ENCODE results near the gene CCDC126.
"Not testable (repeated sequence)": the region's sequence is repeated elsewhere in the genome, so short reads cannot be mapped to it uniquely, and the experiment has no call there.

CCDC126 gene, protein sequence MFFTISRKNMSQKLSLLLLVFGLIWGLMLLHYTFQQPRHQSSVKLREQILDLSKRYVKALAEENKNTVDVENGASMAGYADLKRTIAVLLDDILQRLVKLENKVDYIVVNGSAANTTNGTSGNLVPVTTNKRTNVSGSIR

DNA sequence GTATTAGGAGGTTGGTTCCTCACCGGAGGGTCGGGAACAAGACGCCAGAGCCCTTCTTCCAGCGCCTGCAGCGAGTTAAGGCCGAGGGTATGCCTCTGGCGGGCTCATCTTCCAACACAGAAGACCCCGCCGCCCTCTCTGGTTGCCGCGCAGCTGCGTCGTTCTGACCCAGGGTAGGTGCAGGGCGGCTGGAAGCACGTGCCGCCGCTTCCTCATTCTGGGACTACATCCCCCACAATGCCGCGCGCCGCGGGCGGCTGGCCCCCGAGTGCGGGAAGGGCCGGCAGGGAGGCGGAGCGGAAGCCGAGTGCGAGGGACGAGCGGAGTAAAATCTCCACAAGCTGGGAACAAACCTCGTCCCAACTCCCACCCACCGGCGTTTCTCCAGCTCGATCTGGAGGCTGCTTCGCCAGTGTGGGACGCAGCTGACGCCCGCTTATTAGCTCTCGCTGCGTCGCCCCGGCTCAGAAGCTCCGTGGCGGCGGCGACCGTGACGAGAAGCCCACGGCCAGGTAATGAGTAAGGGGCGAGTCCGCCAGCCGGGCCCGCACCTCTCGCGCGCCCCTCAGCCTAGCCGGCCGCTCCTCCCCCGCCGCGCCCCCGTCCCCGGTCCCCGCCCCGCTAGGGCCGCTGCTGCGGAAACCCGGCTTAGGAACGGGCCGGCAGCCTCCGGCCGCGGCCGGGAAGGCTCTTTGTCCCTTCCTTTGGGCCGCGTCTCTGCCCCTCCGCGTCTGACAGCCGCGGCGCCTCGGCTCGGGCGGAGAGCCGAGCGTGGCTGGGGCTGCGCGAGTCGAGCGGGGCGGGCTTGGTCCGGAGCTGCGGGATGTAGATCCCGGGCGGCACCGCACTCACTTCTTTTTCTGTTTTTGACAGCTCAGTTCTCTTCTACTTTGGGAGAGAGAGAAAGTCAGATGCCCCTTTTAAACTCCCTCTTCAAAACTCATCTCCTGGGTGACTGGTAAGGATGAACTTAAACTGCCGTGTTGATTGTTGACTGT is at the start of gene CCDC126:
CCDC126 (plus strand) TSS at position 289 of the 998 bp plus-strand sequence. CDS start 13,934 bp downstream, outside the sequence.
- peak; percentile 97 for DNase-seq (ENCODE audit: low spot score)

GRCh38 chr7:23547662-23548061 is 49.5 kb upstream of the CCDC126 start:
- no peak for DNase-seq (ENCODE audit: low spot score)

GRCh38 chr7:23558303-23558702 is 38.9 kb upstream of the CCDC126 start:
- no peak for DNase-seq (ENCODE audit: low spot score)

GRCh38 chr7:23570592-23571200 is 26.5 kb upstream of the CCDC126 start:
- peak; percentile 81 for DNase-seq (ENCODE audit: low spot score)

- not testable (repeated sequence) for DNase-seq (ENCODE audit: low spot score)
These were observed 15.2 kb upstream of the CCDC126 start for GRCh38 chr7:23581975-23582374.

DNA sequence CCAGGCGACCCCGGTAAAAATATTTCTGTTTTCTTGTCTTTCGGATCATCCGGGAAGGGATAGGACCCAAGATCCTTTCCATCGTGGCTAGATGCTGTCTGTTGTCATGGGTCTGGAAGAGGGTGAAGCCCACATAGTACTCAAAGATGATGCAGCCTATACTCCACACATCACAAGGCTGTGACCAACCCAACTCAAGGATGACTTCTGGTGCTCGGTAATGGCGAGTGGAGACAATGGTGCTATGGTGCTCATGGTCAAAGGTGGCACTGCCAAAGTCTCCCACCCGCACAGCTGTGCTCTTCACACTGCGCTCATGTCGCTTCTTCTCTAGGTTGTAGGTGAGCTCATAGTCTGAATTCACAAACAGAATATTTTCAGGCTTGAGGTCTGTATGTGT is 11.9 kb upstream of the CCDC126 start:
- not testable (repeated sequence) for DNase-seq (ENCODE audit: low spot score)

GRCh38 chr7:23586159-23586558 is 11.0 kb upstream of the CCDC126 start:
- no peak for DNase-seq (ENCODE audit: low spot score)

GRCh38 chr7:23590529-23590928 is 6.7 kb upstream of the CCDC126 start:
- DNase-seq (ENCODE audit: low spot score), result no peak

DNA sequence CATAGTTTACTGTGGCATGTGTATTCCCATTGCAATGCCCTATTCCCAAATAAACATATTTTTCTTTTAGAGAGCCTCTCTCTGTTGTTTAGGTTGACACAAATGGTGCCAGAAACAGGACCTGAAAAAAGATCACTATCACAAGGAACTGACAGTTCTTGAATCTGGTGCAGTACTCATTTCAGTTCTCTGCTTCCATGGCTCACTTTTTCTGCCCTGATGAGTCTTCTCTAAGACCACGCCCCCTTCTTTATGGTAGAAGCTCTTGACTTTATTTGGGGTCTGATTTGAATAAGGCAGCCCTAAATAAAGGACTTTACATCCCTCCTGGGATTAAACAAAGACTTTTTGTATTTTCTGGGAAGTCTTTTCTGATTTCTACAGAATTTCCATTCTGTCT is 3.5 kb upstream of the CCDC126 start:
- DNase-seq (ENCODE audit: low spot score), result no peak

- no peak for DNase-seq (ENCODE audit: low spot score)
These were observed 2.1 kb upstream of the CCDC126 start for GRCh38 chr7:23594879-23595604.

DNA sequence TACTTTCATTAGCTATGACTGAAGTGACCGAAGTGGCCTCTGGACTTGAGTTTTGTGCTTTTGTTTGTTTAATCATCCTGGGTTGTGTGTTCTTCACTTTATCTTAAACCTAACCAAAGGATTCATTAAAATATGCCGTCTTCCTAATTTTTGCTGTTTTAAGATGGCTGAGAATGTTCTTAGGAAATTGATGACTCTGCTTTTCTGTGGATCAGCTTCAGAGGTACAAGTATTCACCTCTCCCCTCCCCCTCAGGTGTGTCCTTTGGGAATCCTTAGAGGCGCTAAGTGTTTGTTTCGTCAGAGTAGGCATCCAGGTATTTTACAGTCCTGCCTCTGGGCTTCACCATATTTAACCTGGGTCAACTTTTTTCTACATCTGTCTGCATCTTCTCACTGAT is 1.1 kb downstream of the CCDC126 start:
- no peak for DNase-seq (ENCODE audit: low spot score)

DNA sequence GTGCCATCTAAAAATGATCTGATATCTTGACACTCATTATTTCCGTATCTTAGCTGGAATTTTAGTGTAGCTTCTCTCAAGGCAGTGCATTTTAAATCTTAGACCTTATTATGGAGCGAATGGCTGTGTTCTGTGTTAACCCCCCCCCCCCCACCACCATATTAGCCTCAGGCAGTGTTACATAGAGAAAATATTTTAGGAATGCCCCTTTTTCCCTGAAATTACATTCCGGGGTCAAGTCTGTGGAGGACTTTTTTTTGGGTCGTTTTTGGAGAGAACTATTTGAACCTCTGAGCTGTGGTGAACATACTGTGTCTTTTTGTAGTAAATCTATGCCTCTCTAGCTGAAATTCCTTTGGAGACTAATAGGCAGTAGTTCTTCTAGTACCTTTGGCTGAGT is 3.1 kb downstream of the CCDC126 start:
- no peak for DNase-seq (ENCODE audit: low spot score)

DNA sequence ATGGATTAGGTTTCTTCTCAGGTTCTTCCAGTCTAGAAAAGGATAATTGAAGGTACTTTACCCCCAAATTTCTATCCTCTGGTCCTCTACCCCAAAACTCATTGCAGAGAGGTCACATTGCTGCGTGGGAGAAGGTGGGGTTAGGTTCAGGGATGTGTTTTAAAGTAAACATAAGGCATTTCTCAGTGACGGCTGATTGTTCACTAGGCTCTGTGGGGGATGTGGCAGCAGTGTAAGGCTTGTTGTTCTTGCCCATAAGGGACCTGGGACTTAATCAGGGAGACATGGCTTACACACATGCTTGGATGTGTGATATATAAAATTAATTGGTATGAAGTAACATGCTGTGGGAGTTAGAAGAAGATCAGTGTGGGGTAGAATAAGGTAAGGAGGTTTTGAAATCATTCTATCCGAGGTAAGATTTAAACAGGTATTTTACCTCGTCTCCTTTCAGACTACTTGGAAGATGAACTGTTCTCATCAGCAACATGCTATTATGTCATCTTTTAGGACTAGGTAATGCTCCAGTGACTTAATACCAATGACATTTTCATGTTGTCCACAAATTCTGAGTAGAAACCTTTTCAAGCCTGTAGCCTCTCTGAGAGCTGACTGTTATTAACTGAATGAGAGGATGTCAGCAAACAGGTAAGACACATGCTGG is 6.6 kb downstream of the CCDC126 start:
- DNase-seq (ENCODE audit: low spot score), result no peak

DNA sequence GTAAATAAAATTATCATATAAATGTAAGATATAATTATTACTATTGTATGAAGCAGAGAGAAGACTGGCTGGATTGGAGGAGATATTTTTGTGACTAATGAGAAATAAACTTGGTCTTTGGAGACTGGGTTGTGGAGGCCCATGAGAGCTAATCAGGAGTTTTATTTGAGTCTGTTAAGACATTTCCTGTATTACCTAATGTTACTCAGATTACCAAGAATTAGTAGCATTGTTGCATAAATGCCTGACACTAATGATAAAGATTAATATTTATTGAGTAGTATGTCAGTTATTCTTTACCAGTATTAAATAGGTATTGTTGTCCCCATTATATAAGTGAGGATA is 7.1 kb downstream of the CCDC126 start:
- DNase-seq (ENCODE audit: low spot score), result no peak

- no peak for DNase-seq (ENCODE audit: low spot score)
These were observed 9.9 kb downstream of the CCDC126 start for GRCh38 chr7:23607130-23607529.

- no peak for DNase-seq (ENCODE audit: low spot score)
These were observed 10.7 kb downstream of the CCDC126 start for GRCh38 chr7:23607866-23608265.

DNA sequence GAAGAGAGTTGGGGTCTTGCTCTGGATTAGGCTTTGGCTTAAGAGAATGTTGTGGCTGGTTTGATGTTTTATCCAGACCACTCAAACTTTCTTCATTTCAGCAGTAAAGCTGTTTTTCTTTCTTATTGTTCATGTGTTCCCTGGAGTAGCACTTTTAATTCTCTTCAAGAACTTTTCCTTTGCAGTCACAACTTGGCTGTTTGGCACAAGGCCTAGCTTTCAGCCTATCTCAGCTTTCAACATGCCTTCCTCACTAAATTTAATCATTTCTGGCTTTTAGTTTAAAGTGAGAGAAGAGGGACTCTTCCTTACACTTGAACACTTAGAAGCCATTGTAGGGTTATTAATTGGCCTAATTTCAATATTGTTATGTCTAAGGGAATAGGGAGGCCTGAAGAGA is 18.1 kb downstream of the CCDC126 start:
- no peak for DNase-seq (ENCODE audit: low spot score)

- DNase-seq (ENCODE audit: low spot score), result no peak
These were observed 19.4 kb downstream of the CCDC126 start for GRCh38 chr7:23616593-23616992.

DNA sequence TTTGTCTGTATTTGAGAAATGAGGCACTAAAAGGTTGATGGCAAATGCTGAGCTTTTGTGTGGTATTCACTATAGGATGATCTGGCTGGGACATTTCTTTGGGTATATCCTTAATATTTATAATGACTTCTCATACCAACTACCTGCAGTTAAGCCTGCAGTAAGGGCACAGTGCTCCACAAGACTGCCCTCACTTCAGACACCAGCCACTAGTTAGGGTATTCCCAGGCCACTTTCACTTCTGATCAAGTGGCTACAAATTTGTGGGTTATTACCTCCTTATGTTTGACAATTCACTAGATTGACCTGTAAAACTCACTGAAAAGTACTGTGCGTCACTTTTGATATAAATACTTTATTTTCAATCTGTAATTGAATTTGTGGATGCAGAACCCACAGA is 20.3 kb downstream of the CCDC126 start:
- DNase-seq (ENCODE audit: low spot score), result no peak

DNA sequence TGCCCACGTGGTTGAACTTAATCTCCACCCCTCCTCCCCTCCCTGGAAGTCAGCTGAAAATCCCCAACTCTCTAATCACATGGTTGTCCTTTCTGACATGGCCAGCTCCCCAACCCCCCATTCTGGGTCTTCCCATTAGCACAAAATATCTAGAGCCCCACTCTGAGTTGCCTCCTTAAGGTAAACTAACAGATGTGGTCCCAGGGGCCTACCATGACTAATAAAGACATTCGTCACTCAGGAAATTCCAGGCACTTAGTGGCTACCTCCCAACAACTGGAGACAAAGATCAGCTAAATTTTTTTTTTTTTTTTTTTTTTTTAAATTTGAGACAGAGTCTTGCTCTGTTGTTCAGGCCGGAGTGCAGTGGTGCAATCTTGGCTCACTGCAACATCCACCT is 21.1 kb downstream of the CCDC126 start:
- no peak for DNase-seq (ENCODE audit: low spot score)

DNA sequence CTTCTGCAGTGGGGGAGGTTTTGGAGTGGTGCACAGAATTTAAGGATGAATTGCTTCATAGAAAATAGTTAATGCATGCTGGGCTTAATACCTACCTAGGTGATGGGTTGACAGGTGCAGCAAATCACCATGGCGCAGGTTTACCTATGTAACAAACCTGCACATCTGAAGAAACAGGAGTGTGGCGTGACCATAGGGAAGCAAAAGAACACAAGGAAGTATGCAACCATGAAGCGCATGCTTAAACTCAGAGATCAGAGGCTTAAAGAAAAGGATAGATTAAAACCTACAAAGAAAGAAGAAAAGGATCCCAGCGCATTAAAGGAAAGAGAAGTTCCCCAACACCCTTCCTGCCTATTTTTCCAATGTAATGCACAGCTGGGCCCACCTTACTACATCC is 22.0 kb downstream of the CCDC126 start:
- DNase-seq (ENCODE audit: low spot score), result no peak

GRCh38 chr7:23622506-23622925 is 25.3 kb downstream of the CCDC126 start:
- no peak for DNase-seq (ENCODE audit: low spot score)

All from D341Med (cell line).